H9 (cell line): Measurements from ENCODE around the gene REG4. TPM values are rescaled to one million over a fixed set of nuclear protein-coding genes. Genes with fewer than 3 reads are reported as not detected.

Experiments
- DNase-seq: peaks from one replicate; pipeline ENCODE4 v3.0.0-alpha.2; 2017
- H2AFZ ChIP-seq: one replicate; pipeline ENCODE4 v1.6.1; 2013; ENCODE audit warnings: mild to moderate bottlenecking, low read length, control low read depth, moderate library complexity
- H2AK5ac ChIP-seq: 2 replicates; pipeline ENCODE4 v1.6.1; 2013; ENCODE audit warnings: low read length, control low read depth, mixed read lengths; ENCODE audit not compliant: insufficient read length
- H2BK120ac ChIP-seq: one replicate; pipeline ENCODE4 v1.6.1; 2013; ENCODE audit warnings: low read depth, mild to moderate bottlenecking, low read length, control low read depth, inconsistent platforms; ENCODE audit not compliant: poor library complexity, severe bottlenecking
- H2BK12ac ChIP-seq: 2 replicates; pipeline ENCODE4 v1.6.1; 2013; ENCODE audit warnings: low read length, control low read depth, mixed read lengths, low read depth; ENCODE audit not compliant: insufficient read length
- H2BK15ac ChIP-seq: 2 replicates; pipeline ENCODE4 v1.6.1; 2013; ENCODE audit warnings: low read depth, low read length, control low read depth
- H2BK20ac ChIP-seq: one replicate; pipeline ENCODE4 v1.6.1; 2013; ENCODE audit warnings: low read depth, mild to moderate bottlenecking, low read length, control low read depth, inconsistent platforms; ENCODE audit not compliant: poor library complexity, severe bottlenecking
- H2BK5ac ChIP-seq: 2 replicates; pipeline ENCODE4 v1.6.1; 2013; ENCODE audit warnings: low read length, control low read depth, mixed read lengths; ENCODE audit not compliant: insufficient read length
- H3K14ac ChIP-seq: 2 replicates; pipeline ENCODE4 v1.6.1; 2013; ENCODE audit warnings: low read length, control low read depth; ENCODE audit not compliant: insufficient read depth
- H3K18ac ChIP-seq: 2 replicates; pipeline ENCODE4 v1.6.1; 2013; ENCODE audit warnings: low read depth, mild to moderate bottlenecking, mixed read lengths, low read length, control low read depth; ENCODE audit not compliant: insufficient read length
- H3K23ac ChIP-seq: 2 replicates; pipeline ENCODE4 v1.6.1; 2013; ENCODE audit warnings: low read length, control low read depth, mixed read lengths, low read depth; ENCODE audit not compliant: insufficient read length
- H3K23me2 ChIP-seq: 2 replicates; pipeline ENCODE4 v1.6.1; 2013; ENCODE audit warnings: low read depth, mild to moderate bottlenecking, mixed read lengths, low read length, control low read depth; ENCODE audit not compliant: insufficient read length, poor library complexity, severe bottlenecking
- H3K27ac ChIP-seq: 2 replicates; pipeline ENCODE4 v1.5.1; 2013; ENCODE audit warnings: low read length, control low read depth, mixed read lengths, low read depth; ENCODE audit not compliant: insufficient read length
- H3K27me3 ChIP-seq: 2 replicates; pipeline ENCODE4 v1.6.1; 2013; ENCODE audit warnings: low read length, control low read depth, inconsistent platforms; ENCODE audit not compliant: insufficient read depth
- H3K4ac ChIP-seq: 2 replicates; pipeline ENCODE4 v1.6.1; 2013; ENCODE audit warnings: low read depth, mild to moderate bottlenecking, control low read depth, inconsistent platforms, low read length, moderate library complexity
- H3K4me1 ChIP-seq: 2 replicates; pipeline ENCODE4 v1.6.1; 2013; ENCODE audit warnings: low read length, control low read depth, inconsistent platforms; ENCODE audit not compliant: insufficient read depth
- H3K4me2 ChIP-seq: 2 replicates; pipeline ENCODE4 v1.6.1; 2013; ENCODE audit warnings: low read length, control low read depth, mixed read lengths; ENCODE audit not compliant: insufficient read length, insufficient read depth
- H3K56ac ChIP-seq: 2 replicates; pipeline ENCODE4 v1.6.1; 2013; ENCODE audit warnings: low read depth, mild to moderate bottlenecking, mixed read lengths, low read length, control low read depth; ENCODE audit not compliant: insufficient read length
- H3K79me1 ChIP-seq: 2 replicates; pipeline ENCODE4 v1.6.1; 2013; ENCODE audit warnings: low read depth, mild to moderate bottlenecking, moderate library complexity, low read length, control low read depth, inconsistent platforms; ENCODE audit not compliant: insufficient read depth, poor library complexity, severe bottlenecking
- H3K79me2 ChIP-seq: 2 replicates; pipeline ENCODE4 v1.6.1; 2013; ENCODE audit warnings: low read length, control low read depth, inconsistent platforms; ENCODE audit not compliant: insufficient read depth
- H3K9ac ChIP-seq: 2 replicates; pipeline ENCODE4 v1.6.1; 2013; ENCODE audit warnings: low read length, control low read depth, mixed read lengths; ENCODE audit not compliant: insufficient read length; ENCODE audit errors: extremely low read depth
- H3K9me3 ChIP-seq: one replicate; pipeline ENCODE4 v1.6.1; 2013; ENCODE audit warnings: low read depth, low read length, inconsistent platforms; ENCODE audit not compliant: control insufficient read depth
- H3T11ph ChIP-seq: one replicate; pipeline ENCODE4 v1.6.1; 2013; ENCODE audit warnings: mild to moderate bottlenecking, low read length, control low read depth, inconsistent platforms
- H4K20me1 ChIP-seq: one replicate; pipeline ENCODE4 v1.6.1; 2013; ENCODE audit not compliant: control insufficient read depth, insufficient read length, insufficient read depth
- H4K5ac ChIP-seq: 2 replicates; pipeline ENCODE4 v1.6.1; 2013; ENCODE audit warnings: low read depth, mild to moderate bottlenecking, mixed read lengths, low read length, control low read depth; ENCODE audit not compliant: insufficient read length
- H4K8ac ChIP-seq: replicated peaks from 2 replicates; pipeline ENCODE4 v1.6.1; 2013; ENCODE audit warnings: low read length, control low read depth, mixed read lengths, low read depth; ENCODE audit not compliant: insufficient read length
- H4K91ac ChIP-seq: 2 replicates; pipeline ENCODE4 v1.6.1; 2013; ENCODE audit warnings: low read depth, mild to moderate bottlenecking, moderate library complexity, mixed read lengths, low read length, control low read depth; ENCODE audit not compliant: insufficient read length
- H3K27ac Mint-ChIP-seq, 3 experiments: 2 replicates in 2 of 3; 3 replicates in 1 of 3; pipeline ENCODE4 v1.8.0; 2020 to 2021; ENCODE audit warnings: mixed read lengths in 3 of 3, mild to moderate bottlenecking in 1 of 3, moderate library complexity in 1 of 3
- H3K27me3 Mint-ChIP-seq: 2 replicates; pipeline ENCODE4 v1.8.0; 2021; ENCODE audit warnings: low read depth, mild to moderate bottlenecking, moderate library complexity, mixed read lengths
- H3K36me3 Mint-ChIP-seq, 3 experiments: 2 replicates in 2 of 3; 3 replicates in 1 of 3; pipeline ENCODE4 v1.8.0; 2020 to 2021; ENCODE audit warnings: low read depth in 3 of 3, mixed read lengths in 3 of 3; ENCODE audit not compliant: insufficient read depth in 1 of 3
- H3K4me1 Mint-ChIP-seq, 2 experiments: 2 replicates each; pipeline ENCODE4 v1.8.0; 2020; ENCODE audit warnings: mixed read lengths in 2 of 2
- H3K4me3 Mint-ChIP-seq, 2 experiments: 2 replicates in 1 of 2; 3 replicates in 1 of 2; pipeline ENCODE4 v1.8.0; 2020 to 2021; ENCODE audit warnings: mild to moderate bottlenecking in 2 of 2, mixed read lengths in 2 of 2, moderate library complexity in 1 of 2
- H3K9me3 Mint-ChIP-seq, 2 experiments: 2 replicates in 1 of 2; 3 replicates in 1 of 2; pipeline ENCODE4 v1.8.0; 2020; ENCODE audit warnings: mild to moderate bottlenecking in 2 of 2, mixed read lengths in 2 of 2, moderate library complexity in 1 of 2
- CTCF ChIP-seq: fragments of 200-600 bp; sonication (generic); conservative IDR thresholded peaks from 3 replicates; pipeline ENCODE4 v1.8.0; 2021; ENCODE audit warnings: antibody characterized with exemption, mild to moderate bottlenecking
- WGBS: extraction: QIAGEN DNeasy Blood & Tissue Kit; methylation state at CpG from one replicate; pipeline ENCODE4 v1.1.7; 2013; ENCODE audit warnings: missing lambda C conversion rate, low lambda C conversion rate, mixed read lengths; ENCODE audit not compliant: insufficient read length; ENCODE audit errors: extremely low coverage; 5-methylcytosine and 5-hydroxymethylcytosine counted together
- total RNA-seq: library from RNA; stranded (reverse); gene quantifications from 2 replicates; pipeline ENCODE4 v1.2.1, GENCODE V29; 2021

REG4 gene
- total RNA-seq, 1 experiment from 2014 or later: not detected

GRCh38 chr1:119744598-119744942 lies 66.7 kb downstream of the REG4 start:
- no peak overlapping the region for H3K9ac ChIP-seq
- no peak overlapping the region for H3K4me2 ChIP-seq
- no peak overlapping the region for H4K5ac ChIP-seq
- no peaks in the 10 kb centered on the region; the same call in 1 of the 2 replicates for H3K27me3 ChIP-seq
- Mint-ChIP-seq H3K4me1 (peaks cover 22 to 33% of the 10 kb centered on the region in 2 experiments), H3K27ac (peak overlapping the region in 1 of 3 experiments; percentile 5; a peak in 1 of 7 replicates), H3K36me3 (peaks cover 30 to 48% (median 41%) of the 10 kb centered on the region in 3 experiments; a peak in 6 of 7 replicates), H3K27me3 (peaks cover under 1% of the 10 kb centered on the region), H3K9me3 (no peaks in the 10 kb centered on the region; a peak in 1 of 5 replicates), H3K4me3 (no peak overlapping the region)
- no peak overlapping the region for H3K4ac ChIP-seq
- no peak overlapping the region for H2BK20ac ChIP-seq
- no peak overlapping the region for H2BK12ac ChIP-seq
- H3K79me1 ChIP-seq: no peaks in the 10 kb centered on the region
- H3K4me1 ChIP-seq: peaks cover 4% of the 10 kb centered on the region; the same call in 1 of the 2 replicates
- H3K18ac ChIP-seq: no peak overlapping the region
- H2BK120ac ChIP-seq: no peak overlapping the region
- H4K8ac ChIP-seq: no peak overlapping the region
- WGBS: no CpG with 5 or more reads among the region's 1 CpG
- H4K91ac ChIP-seq: no peak overlapping the region
- no peak overlapping the region for H3K56ac ChIP-seq
- no peaks in the 10 kb centered on the region for H3K79me2 ChIP-seq
- H2BK5ac ChIP-seq: no peak overlapping the region
- H3K9me3 ChIP-seq: no peaks in the 10 kb centered on the region
- H2AK5ac ChIP-seq: no peak overlapping the region
- H3K27ac ChIP-seq: no peak overlapping the region
- no peak overlapping the region for H3T11ph ChIP-seq
- DNase-seq: no peak
- H2AFZ ChIP-seq: no peak overlapping the region
- no peak overlapping the region for H2BK15ac ChIP-seq
- no peak overlapping the region for H3K14ac ChIP-seq
- TF ChIP-seq CTCF: no peak
- H4K20me1 ChIP-seq: no peaks in the 10 kb centered on the region
- H3K23ac ChIP-seq: no peak overlapping the region
- no peaks in the 10 kb centered on the region for H3K23me2 ChIP-seq

Other genes with a start within 250 kb of the REG4 start
- 17.4 and 17.9 TPM in 2 replicates for gene ZNF697, start 163.2 kb downstream of the REG4 start, total RNA-seq
- gene PHGDH, start 99.5 kb downstream of the REG4 start, total RNA-seq: 458 and 485 TPM in 2 replicates
- not detected in 2 replicates for gene HMGCS2, start 42.6 kb downstream of the REG4 start, total RNA-seq
- not detected in 2 replicates for gene ADAM30, start 85.1 kb upstream of the REG4 start, total RNA-seq